Endothelial cell of umbilical vein (primary cell): ENCODE data around the gene PCGF3. TPM values are rescaled to one million over a fixed set of nuclear protein-coding genes. Genes with fewer than 3 reads are reported as not detected.
"Not testable (repeated sequence)": the region's sequence is repeated elsewhere in the genome, so short reads cannot be mapped to it uniquely, and the experiment has no call there.

ENCODE experiments used
- BruUV-seq: library from RNA; stranded (reverse); fragments of 400-500 nt; replicated peaks from 2 replicates; lab custom pipeline; 2021; lab: Mats Ljungman, UMichigan
- CTCF ChIA-PET: fragments of 300-600, 350-600 bp; sonication (Branson Sonifier 250); formaldehyde crosslinking; loops from one replicate; lab custom pipeline; 2021; ENCODE audit warnings: antibody characterized with exemption, inconsistent platforms; lab: Charles Lee
- POLR2A ChIA-PET: fragments of 300-600, 350-600 bp; sonication (Branson Sonifier 250); formaldehyde crosslinking; loops from one replicate; lab custom pipeline; 2021; ENCODE audit warnings: antibody characterized with exemption, inconsistent platforms; lab: Charles Lee
- DNase-seq: peaks from one replicate; pipeline ENCODE4 v3.0.0-alpha.2; 2011; ENCODE audit warnings: low read depth, low spot score
- FAIRE-seq: peaks from 2 replicates; lab custom pipeline; 2011; peaks lifted over from hg19 to GRCh38; lab: Jason Lieb, UNC
- H2AFZ ChIP-seq: 2 replicates; pipeline ENCODE4 v1.6.0; 2012; ENCODE audit warnings: low read depth, low read length, control low read depth, inconsistent platforms
- H3K27ac ChIP-seq: 2 replicates; pipeline ENCODE4 v1.5.1; 2011; ENCODE audit warnings: low read depth, mild to moderate bottlenecking, control low read depth, low read length, moderate library complexity; ENCODE audit not compliant: insufficient read depth
- H3K27me3 ChIP-seq, 2 experiments: 2 replicates each; pipeline versions ENCODE4 v1.6.0 to v1.6.1; 2011; ENCODE audit warnings: low read length in 2 of 2, mixed read lengths in 1 of 2; ENCODE audit not compliant: control insufficient read depth in 2 of 2, insufficient read depth in 2 of 2
- H3K36me3 ChIP-seq, 2 experiments: 2 replicates in 1 of 2; 3 replicates in 1 of 2; pipeline ENCODE4 v1.5.1; 2011; ENCODE audit warnings: low read length in 2 of 2, mild to moderate bottlenecking in 1 of 2, moderate library complexity in 1 of 2; ENCODE audit not compliant: control insufficient read depth in 2 of 2, insufficient read depth in 2 of 2; ENCODE audit errors: extremely low read depth in 1 of 2
- H3K4me1 ChIP-seq: 3 replicates; pipeline ENCODE4 v1.5.1; 2011; ENCODE audit warnings: mild to moderate bottlenecking, low read length; ENCODE audit not compliant: control insufficient read depth, insufficient read depth; ENCODE audit errors: extremely low read depth
- H3K4me2 ChIP-seq: 2 replicates; pipeline ENCODE4 v1.6.1; 2011; ENCODE audit warnings: low read length, control low read depth, mixed read lengths; ENCODE audit not compliant: insufficient read depth
- H3K4me3 ChIP-seq, 3 experiments: fragments of 200-600 bp in 1 of 3; sonication (generic), shearing (Covaris generic) in 1 of 3; replicated peaks in 1 of 3; 2 replicates each; pipeline ENCODE4 v1.5.1; 2011 to 2016; ENCODE audit warnings: control low read depth in 3 of 3, low read length in 3 of 3, mild to moderate bottlenecking in 2 of 3, inconsistent platforms in 1 of 3, low read depth in 1 of 3, moderate library complexity in 1 of 3; ENCODE audit not compliant: insufficient read depth in 1 of 3
- H3K79me2 ChIP-seq: 2 replicates; pipeline ENCODE4 v1.6.0; 2012; ENCODE audit warnings: low read length, inconsistent platforms; ENCODE audit not compliant: control insufficient read depth, insufficient read depth
- H3K9ac ChIP-seq: replicated peaks from 2 replicates; pipeline ENCODE3; 2011; ENCODE audit warnings: low read length, control low read depth; ENCODE audit not compliant: insufficient read depth; ENCODE audit errors: extremely low read depth
- H3K9me1 ChIP-seq: replicated peaks from 3 replicates; pipeline ENCODE4 v1.6.0; 2011; ENCODE audit warnings: mild to moderate bottlenecking, low read length; ENCODE audit not compliant: control insufficient read depth, insufficient read depth; ENCODE audit errors: extremely low read depth
- H3K9me3 ChIP-seq: replicated peaks from 2 replicates; pipeline ENCODE4 v1.5.1; 2012; ENCODE audit warnings: low read length, inconsistent platforms; ENCODE audit not compliant: control insufficient read depth, insufficient read depth
- H4K20me1 ChIP-seq: replicated peaks from 2 replicates; pipeline ENCODE3; 2011; ENCODE audit warnings: mild to moderate bottlenecking, low read length; ENCODE audit not compliant: control insufficient read depth, insufficient read depth; ENCODE audit errors: extremely low read depth
- CTCF ChIP-seq, 2 donors: IDR thresholded peaks; 1 replicate in 1 of 2; 2 replicates in 1 of 2; pipeline ENCODE4 v1.5.1; 2011; ENCODE audit warnings: low read length in 2 of 2, mild to moderate bottlenecking in 2 of 2, moderate library complexity in 2 of 2, control low read depth in 1 of 2, inconsistent platforms in 1 of 2, low read depth in 1 of 2; ENCODE audit not compliant: insufficient read depth in 1 of 2; ENCODE audit errors: extremely low read depth in 1 of 2
- EZH2 ChIP-seq: IDR thresholded peaks from 2 replicates; pipeline ENCODE4 v1.6.1; 2012; ENCODE audit warnings: borderline replicate concordance, low read depth, mild to moderate bottlenecking, moderate library complexity, low read length, inconsistent platforms; ENCODE audit not compliant: severe bottlenecking
- FOS ChIP-seq: IDR thresholded peaks from 2 replicates; pipeline ENCODE4 v1.6.1; 2011; ENCODE audit warnings: mild to moderate bottlenecking, low read length, moderate library complexity, borderline replicate concordance; ENCODE audit not compliant: insufficient read depth
- GATA2 ChIP-seq: IDR thresholded peaks from 2 replicates; pipeline ENCODE4 v1.7.0; 2011; ENCODE audit warnings: low read depth, mild to moderate bottlenecking, moderate library complexity, mixed read lengths, low read length; ENCODE audit not compliant: insufficient read length, insufficient read depth
- JUN ChIP-seq: IDR thresholded peaks from 2 replicates; pipeline ENCODE4 v1.6.1; 2011; ENCODE audit warnings: borderline replicate concordance, low read depth; ENCODE audit not compliant: insufficient read length, insufficient read depth
- MAX ChIP-seq: IDR thresholded peaks from 2 replicates; pipeline ENCODE4 v1.6.1; 2011; ENCODE audit not compliant: insufficient read depth, insufficient read length
- MYC ChIP-seq: IDR thresholded peaks from one replicate; pipeline ENCODE4 v1.6.1; 2011; ENCODE audit warnings: mild to moderate bottlenecking, low read depth, low read length
- POLR2A ChIP-seq: IDR thresholded peaks from 2 replicates; pipeline ENCODE4 v1.6.1; 2012; ENCODE audit warnings: low read depth, mild to moderate bottlenecking, control low read depth, low read length
- POLR2AphosphoS5 ChIP-seq: IDR thresholded peaks from 2 replicates; pipeline ENCODE4 v1.6.1; 2012; ENCODE audit warnings: low read depth, mild to moderate bottlenecking, control low read depth, low read length, moderate library complexity; ENCODE audit not compliant: insufficient read depth
- dilution Hi-C: fragments of 300-500 bp; cut with MboI; formaldehyde crosslinking; loops from one replicate; pipeline ENCODE4 v1.15.0; 2019; ENCODE audit warnings: low sequenced_read_pairs; ENCODE audit not compliant: extremely low pct_ligation_motif_present
- intact Hi-C: fragments of 100-400 bp; cut with micrococcal nuclease; formaldehyde crosslinking; loops from one replicate; pipeline ENCODE4 v1.10.0; 2022
- polyA plus RNA-seq, 4 experiments: library from polyadenylated mRNA; depleted of rRNA in 3 of 4; stranded (reverse) in 3 of 4; unstranded in 1 of 4; fragments of >200 nt; gene quantifications; 2 replicates each; pipeline versions ENCODE4 v1.2.1 to v1.2.3, GENCODE V29; 2011 to 2012; ENCODE audit warnings: missing spikeins in 1 of 4
- total RNA-seq: library from RNA; stranded (reverse); gene quantifications from 2 replicates; pipeline ENCODE4 v1.2.3, GENCODE V29; 2021

The PCGF3 gene
- total and polyA plus RNA-seq, 2 donors (not counting 3 experiments of a cell fraction or from before 2014, with no cell fraction given) = 70.2 to 91.8 TPM

- Histone ChIP-seq H3K9me3 (no peaks in the 10 kb centered on the region), H2AFZ (no peak overlapping the region), H3K4me1 (no peaks in the 10 kb centered on the region), H3K27me3 (peaks cover 0 to 5% of the 10 kb centered on the region in 2 experiments), H3K9me1 (no peaks in the 10 kb centered on the region), H3K79me2 (no peaks in the 10 kb centered on the region), H3K27ac (no peak overlapping the region), H3K4me3 (no peak overlapping the region), H4K20me1 (no peaks in the 10 kb centered on the region), H3K9ac (no peak overlapping the region), H3K36me3 (peaks cover 9% of the 10 kb centered on the region in 2 experiments), H3K4me2 (no peak overlapping the region)
- POLR2A ChIA-PET = no interaction called here
- FAIRE-seq (no peak), DNase-seq (no peak)
- no TSS peak for BruUV-seq
- TF ChIP-seq MYC = no peak
- no peak for TF ChIP-seq GATA2
- no peak for TF ChIP-seq POLR2A
- TF ChIP-seq FOS = no peak
- no peak for TF ChIP-seq EZH2
- TF ChIP-seq MAX = no peak
- no peak for TF ChIP-seq POLR2AphosphoS5
- TF ChIP-seq CTCF (IDR thresholded peaks at IDR 0.05; ENCODE audit: extremely low read depth in 1 of 2, insufficient read depth in 1 of 2, low read depth in 1 of 2, low read length in 2 of 2) = no peak
- no peak for TF ChIP-seq JUN
- intact Hi-C loops (no loop called here), dilution Hi-C loops (no loop called here)
- CTCF ChIA-PET = no interaction called here
Observed at GRCh38 chr4:667545-667925, 38.1 kb upstream of the PCGF3 start.

GRCh38 chr4:668219-668618, 37.4 kb upstream of the PCGF3 start:
- H2AFZ ChIP-seq, FAIRE-seq, DNase-seq, POLR2A ChIA-PET, H3K4me2 ChIP-seq, H3K4me3 ChIP-seq, H3K79me2 ChIP-seq, H3K27me3 ChIP-seq, dilution Hi-C loops, H4K20me1 ChIP-seq, H3K9me1 ChIP-seq, intact Hi-C loops, H3K9me3 ChIP-seq, H3K9ac ChIP-seq, BruUV-seq, H3K36me3 ChIP-seq, H3K4me1 ChIP-seq, CTCF ChIA-PET, H3K27ac ChIP-seq: not testable (repeated sequence)
